HepG2 (cell line): ENCODE measurements around the gene MCC. TPM values are rescaled to one million over a fixed set of nuclear protein-coding genes. Genes with fewer than 3 reads are reported as not detected.
A peak's percentile ranks its signal among the peaks of the same experiment; 100 is the strongest.

Source experiments
- ATAC-seq: fragments of 200-7000 bp; cut with Tn5 transposase; 3 replicates; pipeline ENCODE4 v1.9.1; 2020; ENCODE audit warnings: mild to moderate bottlenecking, moderate library complexity
- BruUV-seq: library from RNA; stranded (reverse); fragments of 400-500 nt; replicated peaks from 2 replicates; lab custom pipeline; 2021; lab: Mats Ljungman, UMichigan
- CTCF ChIA-PET: fragments of 300-600 bp; formaldehyde crosslinking; extraction: SDS; loops from one replicate; lab custom pipeline; 2021; ENCODE audit warnings: low total read pairs, inconsistent platforms, low intra/inter-chr PET ratio; lab: Yijun Ruan, JAX
- POLR2A ChIA-PET: fragments of 350-600 bp; sonication (Branson Sonifier 250); formaldehyde crosslinking; loops from one replicate; lab custom pipeline; 2020; ENCODE audit warnings: antibody characterized with exemption, inconsistent platforms; lab: Yijun Ruan, JAX
- DNase-seq: peaks from one replicate; pipeline ENCODE4 v3.0.0-alpha.2; 2015; ENCODE audit warnings: low spot score
- FAIRE-seq: peaks from 3 replicates; lab custom pipeline; 2011; peaks lifted over from hg19 to GRCh38; lab: Jason Lieb, UNC
- H2AFZ ChIP-seq: one replicate; pipeline ENCODE4 v1.6.1; 2011; ENCODE audit warnings: low read length, inconsistent platforms
- H3K27ac ChIP-seq: fragments of 300-600 bp; 3 replicates; pipeline ENCODE4 v1.8.0; 2011; ENCODE audit warnings: mixed run types, mild to moderate bottlenecking, mixed read lengths, low read length, inconsistent platforms; ENCODE audit not compliant: insufficient read depth; ENCODE audit errors: extremely low read length
- H3K27me3 ChIP-seq, 2 experiments: fragments of 200-600 bp in 1 of 2; 2 replicates in 1 of 2; 3 replicates in 1 of 2; pipeline versions ENCODE4 v1.6.0 to v1.8.0; 2011; ENCODE audit warnings: low read length in 2 of 2, mild to moderate bottlenecking in 2 of 2, moderate library complexity in 2 of 2, inconsistent platforms in 1 of 2; ENCODE audit not compliant: insufficient read depth in 2 of 2, control insufficient read depth in 1 of 2
- H3K36me3 ChIP-seq, 2 experiments: fragments of 200-600 bp in 1 of 2; replicated peaks in 1 of 2; 2 replicates in 1 of 2; 3 replicates in 1 of 2; pipeline versions ENCODE4 v1.5.1 to v1.8.0; 2011; ENCODE audit warnings: low read length in 2 of 2, inconsistent platforms in 1 of 2; ENCODE audit not compliant: insufficient read depth in 2 of 2, control insufficient read depth in 1 of 2
- H3K4me1 ChIP-seq: 2 replicates; pipeline ENCODE4 v1.5.1; 2012; ENCODE audit warnings: low read length, inconsistent platforms; ENCODE audit not compliant: insufficient read depth
- H3K4me2 ChIP-seq: 2 replicates; pipeline ENCODE4 v1.6.0; 2011; ENCODE audit warnings: low read depth, low read length, inconsistent platforms
- H3K4me3 ChIP-seq, 3 experiments: fragments of 200-600 bp in 1 of 3; sonication (generic), shearing (Covaris generic) in 1 of 3; replicated peaks in 1 of 3; 2 replicates each; pipeline ENCODE4 v1.5.1; 2011 to 2016; ENCODE audit warnings: low read length in 3 of 3, inconsistent platforms in 2 of 3, low read depth in 2 of 3, mild to moderate bottlenecking in 2 of 3, control low read depth in 1 of 3, mixed read lengths in 1 of 3; ENCODE audit not compliant: insufficient read depth in 1 of 3
- H3K79me2 ChIP-seq: one replicate; pipeline ENCODE4 v1.6.1; 2011; ENCODE audit warnings: low read length, inconsistent platforms; ENCODE audit not compliant: insufficient read depth
- H3K9ac ChIP-seq: 2 replicates; pipeline ENCODE4 v1.6.0; 2011; ENCODE audit warnings: mild to moderate bottlenecking, low read depth, low read length, inconsistent platforms; ENCODE audit not compliant: insufficient read depth
- H3K9me3 ChIP-seq: 2 replicates; pipeline ENCODE4 v1.5.1; 2012; ENCODE audit warnings: mild to moderate bottlenecking, low read length
- H4K20me1 ChIP-seq: 2 replicates; pipeline ENCODE4 v1.6.0; 2011; ENCODE audit warnings: inconsistent platforms, mild to moderate bottlenecking, low read length, moderate library complexity; ENCODE audit not compliant: insufficient read depth
- BCL6 ChIP-seq: IDR thresholded peaks from 2 replicates; pipeline ENCODE4 v1.6.1; 2016; ENCODE audit warnings: missing genetic modification reagents, missing compliant biosample characterization
- FOXJ3 ChIP-seq: sonication (generic); formaldehyde crosslinking; IDR thresholded peaks from 2 replicates; pipeline ENCODE4 v1.4.0; 2020; ENCODE audit warnings: missing genetic modification reagents, mild to moderate bottlenecking, borderline replicate concordance
- KDM4B ChIP-seq: sonication (generic); formaldehyde crosslinking; IDR thresholded peaks from 2 replicates; pipeline ENCODE4 v1.4.0; 2020; ENCODE audit warnings: missing genetic modification reagents
- ZNF138 ChIP-seq: sonication (generic); formaldehyde crosslinking; IDR thresholded peaks from 2 replicates; pipeline ENCODE4 v1.5.0; 2020; ENCODE audit warnings: mild to moderate bottlenecking, low read depth, missing genetic modification reagents
- in situ Hi-C: cut with HindIII; loops from 2 replicates; pipeline ENCODE4 v1.10.0; 2017; ENCODE audit warnings: low pct_unique_long_range_greater_than_20kb; ENCODE audit not compliant: extremely low pct_ligation_motif_present
- intact Hi-C: fragments of 100-400 bp; cut with micrococcal nuclease; formaldehyde crosslinking; loops from one replicate; pipeline ENCODE4 v1.10.0; 2022; ENCODE audit not compliant: unreplicated experiment
- polyA plus RNA-seq, 8 experiments: library from polyadenylated mRNA; depleted of rRNA in 3 of 8; stranded (reverse) in 7 of 8; unstranded in 1 of 8; fragments of >200 nt; fragmentation: Illumina TruSeq in 4 of 8; extraction: Trizol in 4 of 8; gene quantifications; 2 replicates each; pipeline versions ENCODE4 v1.2.1 to v1.2.3, GENCODE V29; 2011 to 2016; ENCODE audit warnings: low read depth in 4 of 8, missing spikeins in 1 of 8, mixed read lengths in 1 of 8; ENCODE audit not compliant: insufficient read depth in 1 of 8
- total RNA-seq, 5 experiments: library from RNA; depleted of rRNA; stranded (reverse); fragments of >200 nt; fragmentation: Illumina TruSeq; extraction: Trizol; gene quantifications; 2 replicates each; pipeline ENCODE4 v1.2.3, GENCODE V29; 2016; ENCODE audit warnings: low read depth in 1 of 5
- TF ChIP-seq, protein P1 (sequence below): fragments of 450-650 bp; IDR thresholded peaks from 2 replicates; pipeline ENCODE4 v1.6.1; 2017
- TF ChIP-seq, protein P2 (sequence below), 2 experiments: sonication (generic) in 1 of 2; formaldehyde crosslinking in 1 of 2; IDR thresholded peaks; 2 replicates each; pipeline versions ENCODE4 v1.4.0 to v1.6.1; 2016 to 2020; ENCODE audit warnings: borderline replicate concordance in 1 of 2, low read depth in 1 of 2, mild to moderate bottlenecking in 1 of 2, missing genetic modification reagents in 1 of 2

The MCC gene
- total and polyA plus RNA-seq, 2 of the 13 experiments (the other 11 are each of a cell fraction or from before 2014, with no cell fraction given) = 0.55 to 2.4 TPM

DNA sequence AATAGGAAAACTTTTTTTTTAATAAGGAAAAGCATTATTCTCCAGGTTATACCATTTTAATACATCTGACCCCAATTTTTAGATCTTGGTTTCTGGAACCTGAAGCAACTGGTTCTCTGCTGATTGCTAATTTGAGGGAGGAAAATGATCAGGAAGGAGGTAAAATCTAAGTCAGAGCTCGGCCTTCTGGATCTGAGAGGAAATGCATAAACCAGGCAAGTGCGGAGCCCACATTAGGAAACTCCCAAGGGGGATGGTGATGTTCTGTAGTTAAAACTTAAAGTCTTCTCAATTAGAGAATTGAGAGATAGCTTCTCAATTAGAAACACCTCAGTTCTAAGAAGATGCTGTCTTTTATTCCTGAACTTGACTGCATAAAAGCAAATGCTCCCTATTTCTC lies 167.0 kb downstream of the MCC start (continued):
- no peak for TF ChIP-seq ZNF138
- no peak for TF ChIP-seq KDM4B (CRISPR knock-in tag)
- TF ChIP-seq FOXJ3 = no peak

DNA sequence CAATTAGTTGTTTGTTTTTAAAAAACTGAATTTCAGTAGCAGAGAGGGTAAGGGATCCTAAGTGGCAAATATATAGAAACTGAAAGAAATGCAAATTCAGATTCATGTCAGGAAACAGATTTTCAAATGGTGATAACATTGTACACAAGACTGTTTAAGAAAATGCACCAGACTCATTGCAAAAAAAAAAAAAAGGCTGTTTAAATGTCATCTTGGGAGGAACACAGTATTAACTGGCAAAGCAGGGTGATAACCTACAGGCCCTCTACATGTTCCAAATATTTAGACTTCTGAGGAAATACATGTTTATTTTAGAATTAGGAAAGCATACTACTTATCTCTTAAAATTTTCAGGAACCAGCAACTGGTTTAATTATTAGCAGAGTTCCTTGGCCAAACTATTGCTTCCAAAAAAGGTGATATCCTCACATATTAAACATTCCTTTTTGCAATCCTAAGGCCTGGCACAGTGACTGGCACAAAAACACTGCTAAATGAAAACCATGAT lies 167.9 kb downstream of the MCC start:
- no TSS peak for BruUV-seq
- Histone ChIP-seq H4K20me1 (no peaks in the 10 kb centered on the region), H3K4me3 (no peak overlapping the region), H3K36me3 (no peaks in the 10 kb centered on the region), H3K9ac (no peak overlapping the region), H3K27ac (no peak overlapping the region), H3K4me2 (no peak overlapping the region)
- in situ Hi-C loops = loop anchor here (10.0 kb wide), 1 partner anchor 326 kb away; no protein-coding TSS in a partner anchor
- CTCF ChIA-PET = no interaction called here
- DNase-seq = no peak
- TF ChIP-seq, protein P1, sequence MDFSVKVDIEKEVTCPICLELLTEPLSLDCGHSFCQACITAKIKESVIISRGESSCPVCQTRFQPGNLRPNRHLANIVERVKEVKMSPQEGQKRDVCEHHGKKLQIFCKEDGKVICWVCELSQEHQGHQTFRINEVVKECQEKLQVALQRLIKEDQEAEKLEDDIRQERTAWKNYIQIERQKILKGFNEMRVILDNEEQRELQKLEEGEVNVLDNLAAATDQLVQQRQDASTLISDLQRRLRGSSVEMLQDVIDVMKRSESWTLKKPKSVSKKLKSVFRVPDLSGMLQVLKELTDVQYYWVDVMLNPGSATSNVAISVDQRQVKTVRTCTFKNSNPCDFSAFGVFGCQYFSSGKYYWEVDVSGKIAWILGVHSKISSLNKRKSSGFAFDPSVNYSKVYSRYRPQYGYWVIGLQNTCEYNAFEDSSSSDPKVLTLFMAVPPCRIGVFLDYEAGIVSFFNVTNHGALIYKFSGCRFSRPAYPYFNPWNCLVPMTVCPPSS = no peak
- peak; percentile 55 for TF ChIP-seq BCL6 (CRISPR knock-in tag)
- TF ChIP-seq, protein P2, sequence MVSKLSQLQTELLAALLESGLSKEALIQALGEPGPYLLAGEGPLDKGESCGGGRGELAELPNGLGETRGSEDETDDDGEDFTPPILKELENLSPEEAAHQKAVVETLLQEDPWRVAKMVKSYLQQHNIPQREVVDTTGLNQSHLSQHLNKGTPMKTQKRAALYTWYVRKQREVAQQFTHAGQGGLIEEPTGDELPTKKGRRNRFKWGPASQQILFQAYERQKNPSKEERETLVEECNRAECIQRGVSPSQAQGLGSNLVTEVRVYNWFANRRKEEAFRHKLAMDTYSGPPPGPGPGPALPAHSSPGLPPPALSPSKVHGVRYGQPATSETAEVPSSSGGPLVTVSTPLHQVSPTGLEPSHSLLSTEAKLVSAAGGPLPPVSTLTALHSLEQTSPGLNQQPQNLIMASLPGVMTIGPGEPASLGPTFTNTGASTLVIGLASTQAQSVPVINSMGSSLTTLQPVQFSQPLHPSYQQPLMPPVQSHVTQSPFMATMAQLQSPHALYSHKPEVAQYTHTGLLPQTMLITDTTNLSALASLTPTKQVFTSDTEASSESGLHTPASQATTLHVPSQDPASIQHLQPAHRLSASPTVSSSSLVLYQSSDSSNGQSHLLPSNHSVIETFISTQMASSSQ (IDR thresholded peaks at IDR 0.05; ENCODE audit: low read depth) = no peak
- TF ChIP-seq, protein P2 (CRISPR knock-in tag; IDR thresholded peaks at IDR 0.05; ENCODE audit: borderline replicate concordance) = peak; percentile 50; the same call in 1 of the 2 replicates
- TF ChIP-seq, all 625 proteins: peak for 2
- no peak for ATAC-seq
- Histone ChIP-seq H3K79me2 (no peaks in the 10 kb centered on the region), H3K4me1 (peaks cover 12% of the 10 kb centered on the region), H3K27me3 (no peaks in the 10 kb centered on the region; a peak in 1 of 5 replicates), H3K9me3 (no peaks in the 10 kb centered on the region), H2AFZ (no peak overlapping the region)
- POLR2A ChIA-PET = no interaction called here
- intact Hi-C loops = no loop called here
- FAIRE-seq = no peak
